ENCODE results near the gene UQCRHL.

UQCRHL gene

DNA sequence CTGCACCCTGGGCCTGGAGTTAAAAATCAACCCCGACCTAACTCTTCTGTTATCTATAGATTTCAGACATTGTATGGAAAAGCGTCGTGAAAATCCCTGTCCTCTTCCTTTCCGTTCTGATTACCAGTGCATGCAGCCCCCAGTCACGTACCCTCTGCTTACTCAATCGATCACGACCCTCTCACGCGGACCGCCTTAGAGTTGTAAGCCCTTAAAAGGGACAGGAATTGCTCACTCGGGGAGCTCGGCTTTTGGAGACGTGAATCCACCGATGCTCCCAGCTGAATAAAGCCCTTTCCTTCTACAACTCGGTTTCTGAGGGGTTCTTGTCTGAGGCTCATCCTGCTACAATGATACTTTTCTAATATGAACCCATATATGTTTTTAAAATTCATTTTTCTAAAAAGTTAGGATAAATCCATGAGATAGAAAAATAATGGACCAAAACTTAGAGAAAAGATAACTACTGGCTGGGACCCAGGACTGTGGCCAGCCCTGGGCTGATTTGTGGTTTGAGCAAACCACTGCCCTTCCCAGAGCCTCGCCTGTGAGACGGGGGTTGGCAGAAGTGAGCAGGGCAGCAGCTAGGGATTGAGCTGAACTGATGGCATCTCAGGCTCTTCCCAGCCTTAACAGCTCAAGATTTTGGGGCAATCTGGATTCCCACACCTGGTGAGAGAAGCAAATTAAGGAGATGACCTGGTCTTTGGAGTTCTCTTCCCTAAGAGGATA lies 5.0 kb downstream of the UQCRHL start:
- TF ChIP-seq CREB1 (IDR thresholded peaks at IDR 0.05; ENCODE audit: low read depth) (no peak), CEBPB (IDR thresholded peaks at IDR 0.05) (no peak), ZBTB7A (IDR thresholded peaks at IDR 0.05; ENCODE audit: low read depth) (no peak), FOXM1 (IDR thresholded peaks at IDR 0.05; ENCODE audit: borderline replicate concordance, low read depth) (no peak), TCF12 (IDR thresholded peaks at IDR 0.05; ENCODE audit: low read depth) (no peak), EP300 (IDR thresholded peaks at IDR 0.05; ENCODE audit: borderline replicate concordance) (no peak), YY1 (IDR thresholded peaks at IDR 0.05; ENCODE audit: low read depth) (no peak), RAD21 (IDR thresholded peaks at IDR 0.05; ENCODE audit: low read depth) (no peak), TAF1 (IDR thresholded peaks at IDR 0.05; ENCODE audit: low read depth) (no peak)
- TF ChIP-seq, protein P1, sequence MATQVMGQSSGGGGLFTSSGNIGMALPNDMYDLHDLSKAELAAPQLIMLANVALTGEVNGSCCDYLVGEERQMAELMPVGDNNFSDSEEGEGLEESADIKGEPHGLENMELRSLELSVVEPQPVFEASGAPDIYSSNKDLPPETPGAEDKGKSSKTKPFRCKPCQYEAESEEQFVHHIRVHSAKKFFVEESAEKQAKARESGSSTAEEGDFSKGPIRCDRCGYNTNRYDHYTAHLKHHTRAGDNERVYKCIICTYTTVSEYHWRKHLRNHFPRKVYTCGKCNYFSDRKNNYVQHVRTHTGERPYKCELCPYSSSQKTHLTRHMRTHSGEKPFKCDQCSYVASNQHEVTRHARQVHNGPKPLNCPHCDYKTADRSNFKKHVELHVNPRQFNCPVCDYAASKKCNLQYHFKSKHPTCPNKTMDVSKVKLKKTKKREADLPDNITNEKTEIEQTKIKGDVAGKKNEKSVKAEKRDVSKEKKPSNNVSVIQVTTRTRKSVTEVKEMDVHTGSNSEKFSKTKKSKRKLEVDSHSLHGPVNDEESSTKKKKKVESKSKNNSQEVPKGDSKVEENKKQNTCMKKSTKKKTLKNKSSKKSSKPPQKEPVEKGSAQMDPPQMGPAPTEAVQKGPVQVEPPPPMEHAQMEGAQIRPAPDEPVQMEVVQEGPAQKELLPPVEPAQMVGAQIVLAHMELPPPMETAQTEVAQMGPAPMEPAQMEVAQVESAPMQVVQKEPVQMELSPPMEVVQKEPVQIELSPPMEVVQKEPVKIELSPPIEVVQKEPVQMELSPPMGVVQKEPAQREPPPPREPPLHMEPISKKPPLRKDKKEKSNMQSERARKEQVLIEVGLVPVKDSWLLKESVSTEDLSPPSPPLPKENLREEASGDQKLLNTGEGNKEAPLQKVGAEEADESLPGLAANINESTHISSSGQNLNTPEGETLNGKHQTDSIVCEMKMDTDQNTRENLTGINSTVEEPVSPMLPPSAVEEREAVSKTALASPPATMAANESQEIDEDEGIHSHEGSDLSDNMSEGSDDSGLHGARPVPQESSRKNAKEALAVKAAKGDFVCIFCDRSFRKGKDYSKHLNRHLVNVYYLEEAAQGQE (IDR thresholded peaks at IDR 0.05; ENCODE audit: low read depth), result no peak
- TF ChIP-seq, protein P2, sequence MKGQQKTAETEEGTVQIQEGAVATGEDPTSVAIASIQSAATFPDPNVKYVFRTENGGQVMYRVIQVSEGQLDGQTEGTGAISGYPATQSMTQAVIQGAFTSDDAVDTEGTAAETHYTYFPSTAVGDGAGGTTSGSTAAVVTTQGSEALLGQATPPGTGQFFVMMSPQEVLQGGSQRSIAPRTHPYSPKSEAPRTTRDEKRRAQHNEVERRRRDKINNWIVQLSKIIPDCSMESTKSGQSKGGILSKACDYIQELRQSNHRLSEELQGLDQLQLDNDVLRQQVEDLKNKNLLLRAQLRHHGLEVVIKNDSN (IDR thresholded peaks at IDR 0.05), result no peak

DNA sequence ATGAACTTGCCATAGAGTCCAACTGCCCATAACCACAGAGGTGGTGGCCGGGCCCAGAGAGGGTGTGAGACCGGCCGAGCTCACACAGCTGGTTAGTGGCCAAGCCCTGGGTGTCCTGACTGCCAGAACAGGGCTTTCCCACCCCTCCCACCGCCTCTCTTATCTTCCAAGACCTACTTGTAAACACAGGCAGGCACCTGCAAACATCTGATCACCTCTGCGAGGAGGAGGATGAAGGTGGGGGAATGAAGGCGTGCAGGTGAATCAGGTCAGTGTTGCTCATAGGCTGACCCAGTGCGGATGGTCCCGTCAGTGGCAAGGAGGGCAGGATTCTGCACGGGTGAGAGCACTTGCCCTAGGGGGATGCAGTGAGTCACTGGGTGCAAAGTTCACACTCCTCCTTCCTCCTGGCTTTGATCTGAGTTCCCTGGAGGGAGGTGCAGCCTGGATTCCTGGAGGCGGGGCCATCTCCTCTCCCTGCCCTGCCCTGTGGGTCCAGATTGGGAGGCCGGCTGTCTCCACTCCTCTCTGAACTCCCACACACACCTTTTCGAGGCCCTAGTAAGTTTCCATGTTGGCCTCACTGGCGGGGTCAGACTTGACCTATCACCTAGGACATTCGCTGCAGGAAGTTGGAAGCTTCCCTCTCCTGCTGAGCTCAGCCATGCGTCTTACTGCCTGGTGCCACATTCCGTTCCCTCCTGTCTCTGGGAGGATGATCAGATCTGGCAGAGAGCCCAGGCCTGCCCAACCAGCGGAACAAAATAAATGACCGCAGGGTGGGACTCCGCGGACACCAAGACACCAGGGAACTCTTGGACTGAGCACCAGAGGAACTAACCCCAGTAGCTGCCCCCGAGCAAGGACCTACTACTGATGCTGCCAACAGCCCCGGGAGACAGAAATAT lies 7.3 kb downstream of the UQCRHL start:
- peak; percentile 28; the same call in 1 of the 2 replicates for TF ChIP-seq EGR1 (IDR thresholded peaks at IDR 0.05)
- TF ChIP-seq RAD21 (IDR thresholded peaks at IDR 0.05; ENCODE audit: low read depth), result no peak
- no peak for TF ChIP-seq ZBTB7A (IDR thresholded peaks at IDR 0.05; ENCODE audit: low read depth)
- TF ChIP-seq, protein P1 (IDR thresholded peaks at IDR 0.05; ENCODE audit: low read depth), result no peak
- peak; percentile 98 for TF ChIP-seq NFIC (IDR thresholded peaks at IDR 0.05)
- TF ChIP-seq CEBPB (IDR thresholded peaks at IDR 0.05), result no peak; the same call in 1 of the 2 replicates
- TF ChIP-seq, protein P2 (IDR thresholded peaks at IDR 0.05), result no peak
- TF ChIP-seq TAF1 (IDR thresholded peaks at IDR 0.05; ENCODE audit: low read depth), result no peak
- TF ChIP-seq TCF12 (IDR thresholded peaks at IDR 0.05; ENCODE audit: low read depth), result peak; percentile 96
- no peak for TF ChIP-seq CREB1 (IDR thresholded peaks at IDR 0.05; ENCODE audit: low read depth)
- TF ChIP-seq YY1 (IDR thresholded peaks at IDR 0.05; ENCODE audit: low read depth), result peak; percentile 33; the same call in 1 of the 2 replicates
- TF ChIP-seq FOXM1 (IDR thresholded peaks at IDR 0.05; ENCODE audit: borderline replicate concordance, low read depth), result peak; percentile 90
- TF ChIP-seq, protein P3, sequence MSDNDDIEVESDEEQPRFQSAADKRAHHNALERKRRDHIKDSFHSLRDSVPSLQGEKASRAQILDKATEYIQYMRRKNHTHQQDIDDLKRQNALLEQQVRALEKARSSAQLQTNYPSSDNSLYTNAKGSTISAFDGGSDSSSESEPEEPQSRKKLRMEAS (IDR thresholded peaks at IDR 0.05), result peak; percentile 55; the same call in 1 of the 2 replicates
- TF ChIP-seq TEAD4 (IDR thresholded peaks at IDR 0.05), result peak; percentile 92
- peak; percentile 95 for TF ChIP-seq EP300 (IDR thresholded peaks at IDR 0.05; ENCODE audit: borderline replicate concordance)

DNA sequence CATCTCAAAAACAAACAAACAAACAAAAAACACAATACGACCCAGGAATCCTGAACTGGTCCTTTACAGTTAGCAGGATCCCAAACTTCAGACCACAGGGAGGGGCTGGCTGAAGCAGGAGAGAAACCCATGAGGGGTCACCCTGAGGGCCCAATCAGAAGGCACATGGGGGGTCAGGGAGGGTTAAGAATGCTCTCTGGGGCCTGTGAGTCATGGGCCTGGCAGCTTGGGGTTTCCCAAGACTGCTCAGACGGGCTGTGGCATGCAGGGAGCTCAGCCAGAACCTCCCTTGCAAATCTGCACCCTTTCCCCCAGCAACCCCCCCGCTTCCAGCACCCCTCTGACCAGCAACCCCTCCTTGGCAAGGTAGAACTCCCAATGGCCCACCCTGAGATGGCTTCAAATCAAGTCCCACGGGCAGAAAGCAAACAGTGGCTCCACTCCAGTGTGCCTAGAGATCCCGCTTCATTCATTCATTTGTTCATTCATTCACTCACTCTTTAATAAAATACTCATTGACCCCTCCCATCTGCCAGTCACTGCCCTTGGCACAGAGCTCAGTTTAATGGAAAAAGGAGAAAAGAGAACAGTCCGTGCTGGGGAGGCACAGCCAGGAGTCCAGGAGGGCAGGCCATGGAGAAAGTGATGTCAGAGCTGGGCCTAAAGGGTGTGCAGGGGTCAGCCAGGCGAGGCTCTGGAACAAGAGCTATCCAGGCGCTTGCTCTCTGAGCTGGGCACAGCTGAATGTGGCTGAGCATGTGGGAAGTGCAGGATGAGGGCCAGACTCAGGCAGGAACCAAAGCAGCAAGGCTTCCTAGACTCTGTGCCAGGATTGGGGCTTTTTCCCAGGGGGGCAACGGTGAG lies 8.2 kb downstream of the UQCRHL start:
- peak; percentile 84 for TF ChIP-seq NFIC (IDR thresholded peaks at IDR 0.05)
- peak; percentile 94 for TF ChIP-seq TEAD4 (IDR thresholded peaks at IDR 0.05)
- TF ChIP-seq TAF1 (IDR thresholded peaks at IDR 0.05; ENCODE audit: low read depth), result no peak
- TF ChIP-seq CREB1 (IDR thresholded peaks at IDR 0.05; ENCODE audit: low read depth), result no peak
- TF ChIP-seq CEBPB (IDR thresholded peaks at IDR 0.05), result peak; percentile 80
- no peak for TF ChIP-seq ZBTB7A (IDR thresholded peaks at IDR 0.05; ENCODE audit: low read depth)
- TF ChIP-seq FOXM1 (IDR thresholded peaks at IDR 0.05; ENCODE audit: borderline replicate concordance, low read depth), result peak; percentile 81
- TF ChIP-seq EP300 (IDR thresholded peaks at IDR 0.05; ENCODE audit: borderline replicate concordance), result peak; percentile 86
- peak; percentile 93 for TF ChIP-seq TCF12 (IDR thresholded peaks at IDR 0.05; ENCODE audit: low read depth)

DNA sequence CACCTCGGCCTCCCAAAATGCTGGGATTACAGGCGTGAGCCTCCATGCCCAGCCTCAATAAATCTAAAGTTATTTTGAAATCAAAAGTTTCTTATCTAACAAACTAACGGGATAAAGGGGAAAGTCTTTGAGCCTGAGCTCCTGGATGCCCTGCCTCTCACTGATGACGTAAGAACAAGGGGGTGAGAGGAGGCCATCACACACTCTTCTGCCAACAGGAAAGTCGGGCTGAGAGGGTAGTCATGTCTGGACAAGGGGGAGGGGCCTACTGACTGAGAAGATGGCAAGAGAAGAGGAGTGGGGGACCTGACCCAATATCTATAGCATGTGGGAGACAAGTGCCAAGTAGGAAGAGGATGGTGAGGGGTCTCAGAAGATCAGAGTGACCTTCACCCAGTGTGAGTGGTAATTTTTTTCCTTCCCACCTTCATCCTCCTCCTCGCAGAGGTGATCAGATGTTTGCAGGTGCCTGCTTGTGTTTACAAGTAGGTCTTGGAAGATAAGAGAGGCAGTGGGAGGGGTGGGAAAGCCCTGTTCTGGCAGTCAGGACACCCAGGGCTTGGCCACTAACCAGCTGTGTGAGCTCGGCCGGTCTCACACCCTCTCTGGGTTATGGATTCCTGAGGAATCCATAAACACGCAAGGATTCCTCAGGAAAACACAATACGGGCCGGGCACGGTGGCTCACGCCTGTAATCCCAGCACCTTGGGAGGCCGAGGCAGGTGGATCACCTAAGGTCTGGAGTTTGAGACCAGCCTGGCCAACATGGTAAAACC lies 9.6 kb downstream of the UQCRHL start:
- TF ChIP-seq TEAD4 (IDR thresholded peaks at IDR 0.05), result no peak
- TF ChIP-seq, protein P2 (IDR thresholded peaks at IDR 0.05), result no peak
